LHCN-M2 (cell line): Measurements from ENCODE around the gene RPL36A. TPM values are rescaled to one million over a fixed set of nuclear protein-coding genes. Genes with fewer than 3 reads are reported as not detected.

Experiments used
- DNase-seq: peaks from one replicate; pipeline ENCODE4 v3.0.0-alpha.2; 2012; ENCODE audit warnings: low read depth
- total RNA-seq: library from RNA; depleted of rRNA; stranded (reverse); fragments of >200 nt; gene quantifications from 2 replicates; pipeline ENCODE4 v1.2.3, GENCODE V29; 2014

RPL36A gene
- total RNA-seq, 1 experiment from 2014 or later = 1,273 TPM

DNA sequence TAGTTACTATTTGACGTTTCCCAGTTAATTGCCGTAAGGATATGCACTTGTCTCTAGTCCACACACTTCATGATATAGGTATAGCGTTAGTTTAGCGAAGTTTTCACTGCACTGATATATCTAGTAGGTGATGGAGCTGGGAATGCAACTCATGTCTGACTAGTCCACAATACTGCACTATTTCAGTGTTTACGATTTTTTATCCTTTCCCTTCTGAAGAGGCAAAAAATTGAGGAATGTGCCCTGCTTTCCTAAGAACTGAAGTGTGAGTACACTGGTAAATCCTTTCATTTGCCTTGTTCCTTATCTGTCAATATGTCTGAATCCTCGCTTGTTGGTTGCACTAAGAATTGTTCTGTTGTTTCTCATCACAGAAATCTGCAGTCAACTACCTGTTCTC lies 1.0 kb downstream of the RPL36A start:
- DNase-seq = no peak

DNA sequence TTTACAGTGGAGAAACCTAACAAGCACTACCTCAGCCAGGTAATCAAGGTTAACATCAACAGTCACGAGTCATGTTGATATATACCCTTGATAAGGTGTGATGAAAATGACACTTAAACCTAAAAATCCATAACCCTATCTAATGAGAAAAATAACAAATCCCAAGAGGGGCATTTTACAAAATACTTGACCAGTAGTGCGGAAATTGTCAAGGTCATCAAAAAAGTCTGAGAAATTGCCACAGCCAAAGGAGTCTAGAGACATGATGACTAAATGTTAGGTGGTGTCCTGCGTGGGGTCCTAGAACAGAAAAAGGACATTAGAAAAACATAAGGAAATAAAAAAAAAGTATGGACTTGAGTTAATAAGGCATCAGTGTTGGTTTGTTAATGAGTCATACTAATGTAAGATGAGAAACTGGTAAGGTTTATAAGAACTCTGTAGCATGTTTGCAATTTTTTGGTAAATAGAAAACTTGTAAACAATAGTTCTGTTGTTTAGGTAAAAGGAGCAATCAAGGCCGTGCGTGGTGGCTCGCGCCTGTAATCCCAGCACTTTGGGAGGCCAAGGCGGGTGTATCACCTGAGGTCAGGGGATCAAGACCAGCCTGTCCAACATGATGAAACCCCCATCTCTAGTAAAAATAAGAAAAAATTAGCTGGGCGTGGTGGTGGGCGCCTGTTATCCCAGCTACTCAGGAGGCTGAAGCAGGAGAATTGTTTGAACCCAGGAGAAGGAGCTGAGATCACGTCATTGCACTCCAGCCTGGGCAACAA lies 2.9 kb downstream of the RPL36A start:
- no peak for DNase-seq

DNA sequence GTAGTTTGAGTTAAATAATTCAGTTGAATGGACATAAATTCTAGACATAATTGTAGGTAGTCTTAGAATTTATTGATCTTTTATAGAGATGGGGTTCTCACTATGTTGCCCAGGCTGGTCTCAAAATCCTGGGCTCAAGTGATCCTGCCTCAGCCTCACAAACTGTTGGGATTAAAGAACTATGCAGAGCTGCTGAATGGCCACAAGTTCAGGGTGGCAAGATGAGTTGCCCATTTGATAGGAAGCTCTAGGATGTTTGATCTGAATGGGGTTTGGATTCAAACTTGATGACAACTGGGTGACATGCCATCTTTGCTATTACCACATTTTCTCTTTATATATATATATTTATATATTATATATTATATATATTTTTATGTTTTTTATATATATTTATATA lies 3.6 kb downstream of the RPL36A start:
- DNase-seq = no peak

DNA sequence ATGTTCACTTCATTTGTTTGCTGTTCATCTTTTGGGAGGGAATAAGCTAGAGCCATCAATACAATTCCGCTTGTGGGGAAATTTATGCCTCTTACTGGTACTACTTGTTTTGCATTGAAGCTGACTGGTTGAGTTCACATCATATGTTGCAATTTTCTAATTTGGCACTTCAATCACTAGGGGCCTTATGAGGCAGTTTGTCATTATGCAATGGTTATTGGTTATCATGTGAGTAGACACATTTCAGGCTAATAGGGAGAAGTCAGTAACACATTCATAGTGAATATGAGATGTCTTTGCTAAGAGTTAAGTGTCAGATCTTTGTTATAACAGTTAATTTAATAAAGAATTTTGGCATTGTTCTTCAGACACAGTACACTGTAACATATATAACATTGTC lies 5.0 kb downstream of the RPL36A start:
- DNase-seq = no peak

DNA sequence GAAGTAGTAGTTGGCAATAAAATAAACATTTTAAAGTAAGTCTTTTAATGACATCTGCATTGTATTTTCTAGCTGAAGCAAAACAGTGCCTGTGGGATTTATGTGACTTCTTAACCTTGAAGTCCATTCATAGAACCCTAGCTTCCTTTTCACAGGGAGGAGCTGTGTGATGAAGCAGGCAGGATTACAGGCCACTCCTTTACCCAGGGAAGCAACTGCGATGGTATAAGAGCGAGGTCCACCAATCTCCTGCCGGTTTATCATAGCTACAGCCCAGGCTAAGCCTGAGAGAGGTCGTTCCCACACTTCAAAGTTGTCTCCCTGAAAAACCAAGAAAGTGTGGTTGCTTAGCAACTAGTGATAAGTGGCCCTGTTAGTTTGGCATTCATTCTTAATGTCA lies 7.0 kb downstream of the RPL36A start:
- DNase-seq = no peak

DNA sequence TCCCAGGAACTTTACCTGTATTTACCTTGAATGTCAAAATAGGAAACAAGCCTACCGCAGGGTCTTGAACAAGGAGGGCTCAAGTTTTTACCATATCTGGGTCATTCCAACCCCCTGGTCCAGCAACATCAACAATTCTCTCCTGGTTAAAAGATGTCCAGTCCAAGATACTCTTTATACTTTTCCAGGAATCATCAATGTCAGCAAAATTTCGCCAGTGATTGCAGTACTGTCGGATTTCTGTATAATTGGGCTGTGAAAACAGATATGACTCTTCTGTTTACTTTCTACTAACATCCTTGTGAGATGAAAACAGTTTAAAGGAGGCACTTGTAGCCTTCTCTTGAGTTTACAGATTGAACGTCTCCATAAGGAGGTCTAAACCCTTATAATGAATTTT lies 7.9 kb downstream of the RPL36A start:
- DNase-seq = no peak

DNA sequence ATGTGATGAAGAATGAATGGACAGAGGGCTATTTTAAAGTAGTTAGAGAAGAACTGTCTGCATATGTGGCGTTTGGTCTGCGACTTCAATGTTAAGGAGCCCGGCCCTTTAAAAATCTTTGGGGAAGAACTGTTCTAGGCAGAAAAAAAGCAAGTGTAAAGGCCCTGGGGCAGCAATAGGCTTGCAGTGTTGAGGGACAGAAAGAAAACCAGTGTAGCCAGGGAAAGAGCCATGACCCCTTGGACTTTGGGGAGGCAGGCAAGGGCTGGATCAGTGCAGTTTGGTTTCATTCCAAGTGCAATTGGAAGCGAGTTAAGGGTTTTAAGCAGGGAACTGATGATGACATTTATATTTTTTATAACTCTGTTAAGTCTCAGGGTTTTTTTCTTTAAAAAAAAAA lies 9.0 kb downstream of the RPL36A start:
- DNase-seq = no peak

DNA sequence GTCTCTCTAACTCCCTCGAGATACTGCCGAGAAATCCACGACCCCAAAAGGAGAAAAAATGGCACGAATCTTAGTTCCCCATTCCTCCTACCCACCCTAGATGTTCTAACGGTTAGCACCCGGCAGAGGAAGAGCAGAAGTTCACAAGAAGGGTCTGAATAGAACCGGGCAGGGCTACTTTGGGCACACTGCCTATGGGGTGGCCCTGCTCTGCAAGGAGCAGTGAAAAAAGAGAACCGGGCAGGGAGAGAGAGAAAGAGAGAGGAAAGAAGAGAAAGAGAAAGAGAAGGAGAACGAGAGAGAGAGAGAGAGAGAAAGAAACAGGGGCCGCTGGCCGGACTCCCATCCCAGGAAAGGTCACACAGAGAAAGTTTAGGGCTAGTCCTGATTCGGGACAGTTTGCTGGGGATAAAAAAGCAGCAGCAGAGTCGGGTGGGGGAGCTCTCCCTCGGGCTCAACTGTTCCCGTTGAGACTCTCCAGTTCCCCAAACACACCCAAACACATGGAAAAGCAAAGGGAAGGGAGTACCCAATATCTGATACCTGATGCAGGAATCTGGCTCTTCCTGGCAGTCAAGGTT lies 16.4 kb downstream of the RPL36A start:
- DNase-seq = no peak

DNA sequence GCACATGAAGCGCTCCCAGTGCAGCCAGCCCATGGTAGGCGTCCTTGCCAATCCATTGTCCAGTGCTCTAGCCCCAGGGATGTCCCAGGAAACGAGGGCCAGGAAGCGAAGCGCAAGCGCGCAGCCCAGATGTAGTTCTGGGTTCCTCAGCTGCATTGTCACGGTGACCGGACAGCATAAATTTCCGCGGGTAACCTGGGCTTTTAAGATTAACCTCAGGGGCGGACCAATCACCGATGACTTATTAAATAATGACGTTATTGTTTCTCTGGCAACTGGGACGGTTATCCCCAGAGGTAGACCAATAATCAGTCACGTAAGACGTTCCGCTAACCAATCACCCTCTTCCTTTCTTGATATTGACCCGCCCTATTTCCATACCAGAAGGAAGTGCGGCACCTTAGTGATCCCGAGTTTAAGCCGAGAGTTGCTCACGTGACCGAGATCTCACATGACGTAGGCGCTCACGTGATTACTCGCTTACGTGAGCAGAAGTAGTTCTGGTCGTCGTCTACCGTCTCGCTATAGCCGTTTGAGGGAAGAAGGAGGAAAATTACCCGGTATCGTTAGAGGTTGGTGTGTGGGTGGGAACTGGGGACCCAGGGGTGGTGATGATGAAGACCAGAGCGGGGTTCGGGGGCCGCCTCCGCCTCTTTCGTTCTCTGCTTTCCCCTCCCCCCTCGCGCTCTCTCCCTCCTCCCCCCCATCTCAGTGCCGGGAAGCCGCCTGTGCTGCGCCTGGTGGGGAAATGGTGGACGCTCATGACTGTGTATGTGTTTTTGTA lies 17.1 kb downstream of the RPL36A start, which contains the start of the genes GLA and HNRNPH2:
GLA (minus strand) TSS at position 178 of the 784 bp plus-strand sequence; CDS start at position 156, 22 bp downstream.
HNRNPH2 (plus strand) TSS at position 475 of the 784 bp plus-strand sequence. CDS start 3,767 bp downstream, outside the sequence.
- peak; percentile 98 for DNase-seq

DNA sequence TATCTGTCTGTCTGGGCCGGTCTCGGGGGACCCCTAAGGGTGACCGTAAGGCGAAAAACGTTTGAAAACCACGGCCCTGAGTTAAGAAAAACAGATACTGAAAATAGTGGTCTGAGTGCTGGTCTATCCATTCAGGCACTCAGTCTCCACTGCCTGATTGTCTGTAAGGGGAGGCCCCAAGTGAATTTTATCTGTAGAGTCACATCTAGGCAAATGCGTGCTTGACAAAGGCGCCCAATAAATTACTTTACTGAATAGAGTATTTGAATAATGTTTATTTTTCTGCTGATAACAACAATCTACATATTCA lies 17.7 kb downstream of the RPL36A start:
- no peak for DNase-seq

DNA sequence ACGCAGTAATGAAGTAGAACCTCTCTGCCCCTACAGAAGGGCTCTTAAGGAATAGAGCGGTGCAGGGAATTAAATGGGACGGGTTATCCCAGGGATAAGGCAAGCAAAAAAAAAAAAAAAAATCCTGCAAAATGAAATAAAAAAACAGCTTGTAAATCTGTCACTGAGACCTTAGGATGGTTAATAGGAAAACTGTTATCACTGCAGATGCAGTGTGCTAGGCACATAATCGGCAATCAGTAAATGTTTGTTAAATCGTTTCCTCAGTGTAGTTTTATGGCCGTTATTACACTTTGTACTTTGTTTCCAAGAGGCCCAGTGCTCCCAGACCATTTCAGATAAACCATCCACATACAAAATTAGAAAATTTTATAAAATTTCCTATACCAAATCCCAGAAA lies 18.2 kb downstream of the RPL36A start:
- peak; percentile 12 for DNase-seq

DNA sequence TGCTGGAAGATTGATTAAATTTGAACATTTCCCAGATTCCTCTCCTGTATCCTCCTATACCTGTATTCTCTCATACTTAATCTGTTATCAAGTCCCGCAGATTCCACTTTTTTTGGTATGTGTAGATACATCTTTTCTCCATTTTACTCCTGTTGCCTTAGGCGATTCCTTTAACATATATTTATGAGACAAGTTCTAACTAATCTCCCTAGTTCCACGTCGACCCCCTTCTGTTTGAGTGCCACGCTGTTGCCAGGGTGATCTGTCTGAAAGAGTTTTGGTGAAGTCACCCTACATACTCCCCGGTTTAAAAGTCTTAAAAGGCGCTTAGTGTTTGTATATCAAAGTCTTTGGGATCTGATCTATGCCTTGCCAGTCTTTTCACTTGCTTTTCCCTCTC lies 19.6 kb downstream of the RPL36A start:
- no peak for DNase-seq

DNA sequence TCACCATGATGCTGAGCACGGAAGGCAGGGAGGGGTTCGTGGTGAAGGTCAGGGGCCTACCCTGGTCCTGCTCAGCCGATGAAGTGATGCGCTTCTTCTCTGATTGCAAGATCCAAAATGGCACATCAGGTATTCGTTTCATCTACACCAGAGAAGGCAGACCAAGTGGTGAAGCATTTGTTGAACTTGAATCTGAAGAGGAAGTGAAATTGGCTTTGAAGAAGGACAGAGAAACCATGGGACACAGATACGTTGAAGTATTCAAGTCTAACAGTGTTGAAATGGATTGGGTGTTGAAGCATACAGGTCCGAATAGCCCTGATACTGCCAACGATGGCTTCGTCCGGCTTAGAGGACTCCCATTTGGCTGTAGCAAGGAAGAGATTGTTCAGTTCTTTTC lies 21.2 kb downstream of the RPL36A start:
- no peak for DNase-seq

DNA sequence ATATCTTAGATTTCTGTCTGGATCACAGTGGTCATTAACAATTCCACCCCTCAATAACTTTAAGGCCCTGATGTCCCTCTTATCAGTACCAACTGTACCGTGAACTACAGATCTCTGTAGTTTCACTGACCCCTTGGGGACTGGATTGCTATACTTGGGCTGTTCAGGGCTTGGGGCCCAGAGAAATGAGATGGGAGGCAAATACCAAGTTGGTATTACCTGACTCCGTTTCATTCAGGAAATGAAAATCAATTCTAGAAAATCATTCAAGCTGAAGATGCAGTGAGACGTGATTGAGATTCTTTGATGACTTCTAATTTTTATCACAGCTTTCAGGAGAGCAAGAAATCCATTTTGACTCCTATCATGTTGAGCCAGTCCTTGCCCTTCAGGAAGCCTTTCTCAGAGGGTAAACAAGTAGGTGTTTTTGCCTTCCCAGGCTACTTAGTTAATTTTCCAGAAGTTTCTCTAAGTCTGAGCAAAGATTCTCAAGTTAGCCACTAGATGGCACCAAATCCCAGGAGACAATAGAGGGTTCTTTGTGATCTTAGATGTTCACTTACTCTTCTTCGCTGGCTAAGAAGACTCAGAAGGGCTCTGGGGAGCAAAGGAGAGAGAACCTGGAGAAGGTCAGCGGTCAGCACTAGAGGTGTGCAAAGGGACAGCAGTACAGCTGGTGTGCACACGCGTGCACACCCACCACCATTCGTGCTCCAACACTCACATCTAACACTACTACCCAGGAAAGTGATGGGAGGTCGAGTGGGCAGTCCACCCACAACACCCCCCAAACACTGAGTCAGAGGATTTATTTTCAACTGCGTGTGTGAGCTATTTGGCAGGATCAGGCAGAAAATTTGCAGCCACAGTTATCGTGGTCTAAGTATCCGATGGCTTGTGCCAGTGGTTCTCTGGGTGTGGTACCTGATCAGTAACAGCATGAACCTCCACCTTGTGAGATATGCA lies 24.7 kb downstream of the RPL36A start:
- DNase-seq = peak; percentile 72

DNA sequence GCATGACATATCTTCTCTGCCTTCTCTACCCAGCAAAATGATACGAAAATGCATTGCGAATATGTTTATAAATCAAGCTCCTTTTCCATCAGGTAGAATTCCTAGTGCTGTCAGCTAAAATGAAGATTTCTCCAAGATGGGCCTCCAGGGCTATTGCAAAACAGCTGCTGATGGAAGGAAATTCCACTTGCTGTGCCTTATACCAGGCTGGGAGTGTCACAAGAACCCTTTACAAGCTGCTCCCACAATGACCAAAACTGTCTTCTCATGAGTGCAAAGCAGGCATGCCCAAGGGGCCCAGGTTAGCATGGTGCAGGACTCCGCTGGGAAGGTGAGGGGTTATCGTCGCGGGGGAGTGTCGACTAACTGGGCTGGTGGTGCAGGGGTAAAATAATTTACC lies 25.9 kb downstream of the RPL36A start:
- DNase-seq = no peak

DNA sequence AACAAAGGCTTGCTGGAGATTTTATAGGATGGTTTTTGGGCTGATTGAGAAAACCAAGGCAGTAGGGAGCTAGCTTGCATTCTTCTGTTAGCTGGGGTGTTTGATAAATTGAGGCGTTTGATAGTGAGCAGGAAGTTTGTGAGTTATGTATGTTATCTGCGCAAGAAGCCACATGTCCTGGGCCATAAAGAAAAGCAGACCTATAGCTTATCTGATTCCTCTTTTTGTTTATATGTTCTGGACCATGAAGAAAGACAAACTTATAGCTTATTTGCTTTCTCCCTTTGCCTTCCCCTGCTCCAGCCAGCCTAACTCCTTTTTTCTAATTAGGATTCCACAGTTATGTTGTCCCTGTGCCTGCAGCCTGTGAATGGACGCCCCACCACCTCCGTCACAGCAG lies 26.4 kb downstream of the RPL36A start:
- no peak for DNase-seq

DNA sequence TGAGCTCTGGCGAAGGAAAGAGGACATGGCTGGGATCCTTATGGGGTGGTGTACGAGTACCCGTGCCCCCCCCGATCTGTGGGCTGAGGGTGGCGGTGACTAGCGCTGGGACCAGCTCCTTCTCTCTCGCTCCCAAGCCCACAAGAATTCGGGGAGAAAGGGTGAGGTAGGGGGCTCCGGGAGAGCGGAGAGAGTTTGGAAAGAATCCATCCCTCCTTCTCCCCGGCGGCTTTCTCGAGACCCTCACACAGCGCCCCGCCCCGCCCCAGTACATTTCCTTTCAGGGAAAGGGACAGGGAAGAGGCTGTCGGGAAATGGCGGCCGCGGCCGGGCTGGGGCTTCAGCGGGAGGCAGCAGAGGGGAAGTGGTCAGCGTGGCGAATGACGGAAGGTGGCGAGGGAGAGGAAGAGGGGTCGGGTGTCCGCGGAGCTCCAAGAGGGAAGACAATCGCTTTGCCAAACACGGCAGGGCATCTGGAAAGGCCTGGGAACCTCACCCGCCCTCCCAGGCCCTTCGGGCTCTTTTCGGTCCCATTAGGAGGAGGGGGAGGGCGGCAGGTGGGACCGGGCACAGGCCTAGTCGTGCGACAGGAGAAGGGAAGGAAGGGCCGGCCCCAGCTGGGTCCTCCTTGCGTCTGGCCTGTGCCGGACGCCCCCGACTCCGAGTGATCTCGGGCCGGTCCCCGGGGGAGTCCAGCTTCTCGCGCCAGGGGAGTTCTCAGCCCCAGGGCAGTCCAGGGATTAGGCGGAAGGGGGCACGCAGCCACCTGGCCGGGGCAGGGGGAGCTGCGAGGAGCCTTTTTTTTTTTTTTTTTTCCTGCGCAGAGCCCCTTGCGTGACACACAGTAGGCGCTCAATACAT lies 27.4 kb downstream of the RPL36A start:
- DNase-seq = peak; percentile 43

DNA sequence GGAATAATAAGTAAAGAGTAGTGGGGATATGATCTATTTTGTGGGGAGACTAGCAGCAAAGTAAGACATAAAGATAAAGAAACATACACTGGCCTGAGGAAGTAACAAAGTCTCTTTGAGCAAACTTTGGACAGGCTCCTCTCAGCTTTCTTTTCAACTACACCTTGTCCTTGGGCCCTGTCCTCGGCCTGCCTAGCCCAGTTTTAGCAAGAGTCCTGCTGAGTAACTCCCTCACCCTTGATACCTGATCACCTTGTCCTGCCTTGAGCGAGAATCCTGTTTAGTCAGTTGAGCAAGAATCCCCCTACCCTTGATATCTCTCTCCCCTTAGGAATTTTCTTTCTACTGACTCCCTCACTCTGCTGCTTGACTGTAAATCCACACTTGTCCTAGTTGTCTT lies 28.7 kb downstream of the RPL36A start:
- no peak for DNase-seq

DNA sequence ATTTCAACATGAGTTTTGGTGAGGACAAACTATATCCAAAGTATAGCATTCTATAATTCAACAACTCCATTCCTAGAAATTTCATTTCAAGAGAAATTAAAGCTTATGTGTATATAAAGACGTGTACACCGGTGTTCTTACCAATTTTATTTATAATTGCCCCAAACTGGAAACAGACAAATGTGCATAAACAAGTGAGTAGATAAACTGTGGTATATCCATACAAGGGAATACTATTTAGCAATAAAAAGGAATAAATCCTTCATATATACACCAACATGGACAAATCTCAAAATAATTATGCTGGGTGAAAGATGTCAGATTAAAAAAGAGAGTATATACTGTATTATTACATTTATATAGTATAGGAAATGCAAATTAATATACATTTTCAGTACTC lies 37.1 kb downstream of the RPL36A start:
- no peak for DNase-seq

DNA sequence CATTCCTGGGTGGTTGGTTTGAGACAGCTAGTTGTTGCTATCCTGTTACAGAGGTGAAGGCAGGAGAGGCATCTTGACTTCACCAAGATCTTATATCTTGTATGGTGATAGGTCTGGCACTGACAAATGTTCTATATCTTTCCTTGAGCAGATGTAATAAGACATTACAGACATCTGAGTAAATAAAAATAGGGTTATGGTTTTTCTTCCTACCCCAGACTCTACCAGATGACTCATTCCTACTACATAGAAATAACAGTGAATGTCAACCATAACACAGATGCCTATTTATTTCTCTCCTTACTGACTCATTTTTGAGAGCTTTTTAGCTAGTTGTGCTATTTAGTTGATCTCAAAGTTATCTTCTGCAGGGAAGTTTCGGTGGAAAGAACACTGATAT lies 39.1 kb downstream of the RPL36A start:
- peak; percentile 72 for DNase-seq
